HCT116 (cell line): ENCODE measurements around the gene CLDN14. TPM values are rescaled to one million over a fixed set of nuclear protein-coding genes. Genes with fewer than 3 reads are reported as not detected.

Experiments
- ATAC-seq: fragments of 200-7000 bp; cut with Tn5 transposase; 2 replicates; pipeline ENCODE4 v1.9.1; 2020; ENCODE audit warnings: mild to moderate bottlenecking, moderate library complexity
- BruUV-seq: library from RNA; stranded (reverse); fragments of 400-500 nt; replicated peaks from 2 replicates; lab custom pipeline; 2021; lab: Mats Ljungman, UMichigan
- CTCF ChIA-PET: fragments of 300-600 bp; sonication (Branson Sonifier 250); formaldehyde crosslinking; loops from one replicate; lab custom pipeline; 2021; ENCODE audit warnings: antibody characterized with exemption; lab: Charles Lee
- POLR2A ChIA-PET: fragments of 300-600, 350-600 bp; sonication (Branson Sonifier 250); formaldehyde crosslinking; loops from one replicate; lab custom pipeline; 2021; ENCODE audit warnings: antibody characterized with exemption; lab: Charles Lee
- RAD21 ChIA-PET, 2 experiments: fragments of 300-600 bp; sonication (Branson Sonifier 250); formaldehyde crosslinking; loops; one replicate each; lab custom pipeline; 2023; ENCODE audit warnings: low total read pairs in 2 of 2; ENCODE audit not compliant: uncharacterized antibody in 2 of 2, unreplicated experiment in 2 of 2, low non-redundant PET in 1 of 2; lab: Charles Lee
- DNase-seq: peaks from one replicate; pipeline ENCODE4 v3.0.0-alpha.2; 2010; ENCODE audit warnings: low read depth, low spot score
- H2AFZ ChIP-seq: fragments of 200-600 bp; shearing (Covaris generic), sonication (generic); 2 replicates; pipeline ENCODE4 v1.6.1; 2017; ENCODE audit warnings: low read depth, mixed run types, mixed read lengths, antibody characterized with exemption, low read length; ENCODE audit not compliant: poor library complexity, severe bottlenecking
- H3K27ac ChIP-seq: 2 replicates; pipeline ENCODE4 v1.5.1; 2012; ENCODE audit warnings: low read depth, low read length
- H3K27me3 ChIP-seq: fragments of 200-600 bp; sonication (generic); 2 replicates; pipeline ENCODE4 v1.6.1; 2016; ENCODE audit warnings: mixed run types, low read length, mixed read lengths; ENCODE audit not compliant: insufficient read depth
- H3K36me3 ChIP-seq, 2 experiments: fragments of 200-500 bp in 1 of 2; fragments of 200-600 bp in 1 of 2; sonication (Bioruptor generic) in 1 of 2; sonication (generic) in 1 of 2; 2 replicates each; pipeline versions ENCODE4 v1.5.1 to v1.6.1; 2014 to 2016; ENCODE audit warnings: low read length in 2 of 2, inconsistent platforms in 1 of 2, mixed read lengths in 1 of 2, mixed run types in 1 of 2; ENCODE audit not compliant: insufficient read depth in 2 of 2, control insufficient read depth in 1 of 2
- H3K4me1 ChIP-seq, 2 experiments: fragments of 200-600 bp in 1 of 2; sonication (generic) in 1 of 2; 2 replicates each; pipeline versions ENCODE4 v1.5.1 to v1.6.1; 2012 to 2017; ENCODE audit warnings: low read length in 2 of 2, inconsistent platforms in 1 of 2, mild to moderate bottlenecking in 1 of 2, mixed read lengths in 1 of 2, mixed run types in 1 of 2, moderate library complexity in 1 of 2; ENCODE audit not compliant: insufficient read depth in 2 of 2, control insufficient read depth in 1 of 2
- H3K4me2 ChIP-seq: fragments of 200-600 bp; sonication (generic); 2 replicates; pipeline ENCODE4 v1.6.1; 2017; ENCODE audit warnings: mixed run types, low read length, mixed read lengths
- H3K4me3 ChIP-seq, 2 experiments: fragments of 200-600 bp in 1 of 2; sonication (generic) in 1 of 2; replicated peaks in 1 of 2; 2 replicates each; pipeline ENCODE4 v1.5.1; 2011 to 2016; ENCODE audit warnings: low read length in 2 of 2, control low read depth in 1 of 2, low read depth in 1 of 2, mild to moderate bottlenecking in 1 of 2, mixed read lengths in 1 of 2, mixed run types in 1 of 2
- H3K79me2 ChIP-seq: fragments of 200-600 bp; sonication (generic); 2 replicates; pipeline ENCODE4 v1.6.1; 2017; ENCODE audit warnings: mild to moderate bottlenecking, mixed run types, low read length, moderate library complexity, mixed read lengths; ENCODE audit not compliant: insufficient read depth
- H3K9ac ChIP-seq: fragments of 200-600 bp; sonication (generic); 2 replicates; pipeline ENCODE4 v1.6.1; 2016; ENCODE audit warnings: low read length, mixed read lengths
- H3K9me2 ChIP-seq: fragments of 200-600 bp; sonication (generic), shearing (Covaris generic); 2 replicates; pipeline ENCODE4 v1.6.1; 2017; ENCODE audit warnings: mixed run types, mild to moderate bottlenecking, moderate library complexity; ENCODE audit not compliant: insufficient read depth
- H3K9me3 ChIP-seq, 2 experiments: fragments of 200-500 bp in 1 of 2; fragments of 200-600 bp in 1 of 2; sonication (Bioruptor generic) in 1 of 2; sonication (generic) in 1 of 2; 2 replicates each; pipeline ENCODE4 v1.6.1; 2014 to 2017; ENCODE audit warnings: low read length in 2 of 2, mixed read lengths in 2 of 2, inconsistent platforms in 1 of 2, low read depth in 1 of 2, mild to moderate bottlenecking in 1 of 2, mixed run types in 1 of 2, moderate library complexity in 1 of 2; ENCODE audit not compliant: control insufficient read depth in 1 of 2, insufficient read depth in 1 of 2
- H4K20me1 ChIP-seq: fragments of 200-600 bp; sonication (generic), shearing (Covaris generic); 2 replicates; pipeline ENCODE4 v1.6.1; 2017; ENCODE audit warnings: mixed run types, mild to moderate bottlenecking, moderate library complexity; ENCODE audit not compliant: insufficient read depth
- CBX3 ChIP-seq: IDR thresholded peaks from 2 replicates; pipeline ENCODE4 v1.6.1; 2012; ENCODE audit warnings: low read depth
- EGR1 ChIP-seq: IDR thresholded peaks from 2 replicates; pipeline ENCODE4 v1.6.1; 2012; ENCODE audit warnings: low read depth
- RAD21 ChIP-seq: IDR thresholded peaks from 2 replicates; pipeline ENCODE4 v1.6.1; 2012; ENCODE audit warnings: low read depth, mild to moderate bottlenecking
- YY1 ChIP-seq: IDR thresholded peaks from 2 replicates; pipeline ENCODE4 v1.6.1; 2011; ENCODE audit warnings: low read length, low read depth, moderate library complexity, mild to moderate bottlenecking; ENCODE audit not compliant: insufficient replicate concordance; ENCODE audit errors: extremely low read depth
- intact Hi-C: fragments of 100-400 bp; cut with micrococcal nuclease; formaldehyde crosslinking; loops from 2 replicates; pipeline ENCODE4 v1.10.0; 2022
- total RNA-seq: library from RNA; stranded (reverse); gene quantifications from one replicate; pipeline ENCODE4 v1.2.1, GENCODE V29; 2021; ENCODE audit not compliant: unreplicated experiment
- TF ChIP-seq, protein P1 (sequence below), 3 experiments: fragments of 200-600 bp in 1 of 3; sonication (generic) in 1 of 3; IDR thresholded peaks in 2 of 3; conservative IDR thresholded peaks in 1 of 3; 2 replicates each; pipeline ENCODE4 v1.5.1; 2012 to 2017; ENCODE audit warnings: low read depth in 2 of 3, low read length in 2 of 3, antibody characterized with exemption in 1 of 3, borderline replicate concordance in 1 of 3, control low read depth in 1 of 3, mild to moderate bottlenecking in 1 of 3, mixed read lengths in 1 of 3, mixed run types in 1 of 3, moderate library complexity in 1 of 3; ENCODE audit not compliant: insufficient read depth in 1 of 3

Gene CLDN14
- total RNA-seq, 1 experiment from 2014 or later: not detected

DNA sequence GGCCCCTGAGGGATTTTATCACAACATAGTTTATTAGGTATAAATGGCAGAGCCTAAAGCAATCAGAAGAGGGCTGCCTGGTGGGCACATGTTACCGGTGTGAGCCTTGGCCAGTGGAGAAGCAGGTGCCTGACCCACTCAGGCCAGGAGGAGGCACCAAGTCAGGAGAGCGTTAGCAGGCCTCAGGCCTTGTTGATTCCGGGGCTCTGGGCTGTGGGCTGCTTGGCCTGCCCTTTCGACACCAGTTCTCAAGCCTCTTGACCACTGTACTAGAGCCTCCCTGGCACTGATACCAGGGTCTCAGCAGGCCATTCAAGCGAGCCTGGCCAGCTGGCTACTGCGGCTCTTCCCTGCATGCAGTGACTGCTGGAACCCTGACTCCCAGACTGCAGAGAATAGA is 20.8 kb downstream of the CLDN14 start (continued):
- no peak for TF ChIP-seq YY1

DNA sequence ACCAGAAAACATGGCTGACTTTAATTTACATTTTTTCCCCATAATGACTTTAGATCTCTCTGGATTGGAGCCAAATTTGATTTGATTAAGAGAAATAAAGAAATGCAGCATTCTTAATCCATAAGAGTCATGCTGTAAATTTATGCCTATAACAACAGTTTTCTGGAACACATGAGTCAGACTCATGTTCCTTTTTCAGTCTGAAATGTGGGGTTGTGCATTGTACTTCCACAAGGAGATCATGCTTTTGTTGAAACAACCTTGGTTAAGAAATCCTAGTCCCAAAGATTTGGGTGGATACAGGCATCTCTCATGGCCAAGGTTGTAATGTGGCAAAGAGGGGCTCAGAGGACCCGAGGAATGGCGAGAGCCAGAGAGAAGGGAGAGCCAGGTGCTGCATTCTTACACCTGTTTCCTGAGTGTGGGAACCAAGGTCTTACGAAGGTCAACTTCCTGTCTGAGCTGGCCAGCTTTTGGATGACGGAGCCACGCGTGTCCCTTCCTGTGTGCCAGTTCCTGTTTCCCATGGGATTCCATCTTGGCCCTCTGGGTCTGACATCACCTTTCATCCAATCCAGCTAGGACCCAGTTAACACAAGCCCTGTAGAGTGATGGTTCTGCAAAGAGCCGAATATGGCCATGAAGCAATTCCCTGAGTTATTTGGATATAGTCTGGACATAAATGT is 23.1 kb downstream of the CLDN14 start:
- ATAC-seq: no peak
- Histone ChIP-seq H3K79me2 (no peaks in the 10 kb centered on the region), H3K9ac (no peak overlapping the region), H3K4me3 (no peak overlapping the region), H3K27me3 (no peaks in the 10 kb centered on the region), H2AFZ (no peak overlapping the region), H3K36me3 (no peaks in the 10 kb centered on the region), H4K20me1 (no peaks in the 10 kb centered on the region), H3K9me3 (no peaks in the 10 kb centered on the region), H3K4me1 (no peaks in the 10 kb centered on the region), H3K9me2 (no peaks in the 10 kb centered on the region), H3K4me2 (no peak overlapping the region), H3K27ac (no peak overlapping the region)
- ChIA-PET POLR2A (no interaction called here), RAD21 (no interaction called here), CTCF (no interaction called here)
- DNase-seq: no peak
- intact Hi-C loops: no loop called here
- no TSS peak for BruUV-seq
- TF ChIP-seq, protein P1, sequence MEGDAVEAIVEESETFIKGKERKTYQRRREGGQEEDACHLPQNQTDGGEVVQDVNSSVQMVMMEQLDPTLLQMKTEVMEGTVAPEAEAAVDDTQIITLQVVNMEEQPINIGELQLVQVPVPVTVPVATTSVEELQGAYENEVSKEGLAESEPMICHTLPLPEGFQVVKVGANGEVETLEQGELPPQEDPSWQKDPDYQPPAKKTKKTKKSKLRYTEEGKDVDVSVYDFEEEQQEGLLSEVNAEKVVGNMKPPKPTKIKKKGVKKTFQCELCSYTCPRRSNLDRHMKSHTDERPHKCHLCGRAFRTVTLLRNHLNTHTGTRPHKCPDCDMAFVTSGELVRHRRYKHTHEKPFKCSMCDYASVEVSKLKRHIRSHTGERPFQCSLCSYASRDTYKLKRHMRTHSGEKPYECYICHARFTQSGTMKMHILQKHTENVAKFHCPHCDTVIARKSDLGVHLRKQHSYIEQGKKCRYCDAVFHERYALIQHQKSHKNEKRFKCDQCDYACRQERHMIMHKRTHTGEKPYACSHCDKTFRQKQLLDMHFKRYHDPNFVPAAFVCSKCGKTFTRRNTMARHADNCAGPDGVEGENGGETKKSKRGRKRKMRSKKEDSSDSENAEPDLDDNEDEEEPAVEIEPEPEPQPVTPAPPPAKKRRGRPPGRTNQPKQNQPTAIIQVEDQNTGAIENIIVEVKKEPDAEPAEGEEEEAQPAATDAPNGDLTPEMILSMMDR (IDR thresholded peaks at IDR 0.05 in 2 of 3, conservative IDR thresholded peaks at IDR 0.05 in 1 of 3; ENCODE audit: borderline replicate concordance in 1 of 3, insufficient read depth in 1 of 3, low read depth in 2 of 3, low read length in 2 of 3): no peak
- no peak for TF ChIP-seq EGR1
- no peak for TF ChIP-seq CBX3
- no peak for TF ChIP-seq RAD21
- no peak for TF ChIP-seq YY1
